ENCODE measurements around the gene JKAMP. TPM values are rescaled to one million over a fixed set of nuclear protein-coding genes. Genes with fewer than 3 reads are reported as not detected.

The JKAMP gene
- total RNA-seq, 1 donor: 104 TPM

- TF ChIP-seq CTCF (IDR thresholded peaks at IDR 0.05; ENCODE audit: insufficient read depth, low read depth, low read length): no peak
- peak overlapping the region; percentile 65 for H3K4me3 ChIP-seq (ENCODE audit: low read depth, low read length)
- DNase-seq (ENCODE audit: low read depth): peak; percentile 68
Observed at GRCh38 chr14:59464486-59465315, 19.6 kb upstream of the JKAMP start.

DNA sequence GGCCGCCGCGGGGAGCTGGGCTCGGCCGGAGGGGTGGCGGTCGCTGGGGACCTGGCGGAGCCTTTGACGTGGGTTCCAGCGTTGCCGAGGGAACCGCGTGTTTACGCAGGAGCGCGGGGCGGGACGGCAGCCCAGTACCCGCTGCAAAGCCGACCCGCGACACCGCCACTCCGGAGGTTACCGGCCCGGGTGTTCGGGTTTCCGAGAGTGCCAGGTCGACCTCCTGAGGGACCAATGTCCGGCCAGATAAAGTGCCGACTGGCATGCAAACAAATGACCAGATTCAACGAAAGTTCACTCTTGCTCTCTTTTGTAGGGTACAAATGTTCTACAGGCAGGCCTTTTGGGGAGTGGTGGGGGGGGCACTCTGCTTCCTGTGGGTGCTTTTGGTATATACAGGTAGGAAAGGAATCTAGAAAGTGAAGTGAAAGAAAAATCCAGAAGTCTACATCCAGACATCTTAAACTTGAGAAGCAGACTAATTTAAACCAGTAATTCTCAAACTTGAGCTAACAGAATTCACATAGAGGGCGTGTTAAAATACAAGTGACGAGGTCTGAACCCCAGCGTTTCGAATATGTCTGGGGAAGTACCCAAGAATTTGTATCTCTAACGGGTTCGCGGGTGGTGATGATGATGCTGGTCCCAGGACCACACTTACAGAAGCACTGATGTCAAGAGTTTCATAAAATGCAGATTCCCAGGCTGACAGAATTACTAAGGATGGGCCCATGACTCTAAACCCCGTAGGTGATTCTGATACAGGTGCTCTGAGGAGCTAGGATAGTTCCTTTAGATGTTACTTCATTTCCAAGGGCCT, 18.8 kb upstream of the JKAMP start, which contains the start of gene GPR135:
GPR135 (minus strand) TSS at position 65 of the 820 bp plus-strand sequence. CDS start 154 bp downstream, outside the sequence.
- H3K4me3 ChIP-seq (ENCODE audit: low read depth, low read length): peak within 1 kb of the TSS; percentile 65
- no peak for DNase-seq (ENCODE audit: low read depth)
- no peak for TF ChIP-seq CTCF (IDR thresholded peaks at IDR 0.05; ENCODE audit: insufficient read depth, low read depth, low read length)

DNA sequence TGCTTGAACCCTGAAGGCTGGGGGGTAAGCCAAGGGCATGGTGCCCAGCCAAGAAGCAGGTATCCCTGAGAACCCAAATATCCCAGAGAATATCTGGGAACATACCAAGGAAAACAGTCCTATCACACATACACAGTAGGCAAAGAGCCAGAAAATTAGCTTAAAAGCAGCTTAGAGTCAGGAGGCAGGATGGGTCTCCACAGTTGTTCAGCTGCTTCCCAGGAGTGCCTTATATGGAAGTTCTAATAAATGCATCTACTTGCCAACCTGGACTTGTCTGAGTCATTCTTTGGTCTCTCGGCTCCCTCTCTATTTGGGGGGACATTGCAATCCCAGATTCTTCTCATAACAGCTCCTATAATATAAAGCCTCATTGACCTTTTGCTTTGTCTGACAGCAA, 10.1 kb upstream of the JKAMP start:
- DNase-seq (ENCODE audit: low read depth): no peak
- no peak overlapping the region for H3K4me3 ChIP-seq (ENCODE audit: low read depth, low read length)
- no peak for TF ChIP-seq CTCF (IDR thresholded peaks at IDR 0.05; ENCODE audit: insufficient read depth, low read depth, low read length)

- no peak for TF ChIP-seq CTCF (IDR thresholded peaks at IDR 0.05; ENCODE audit: insufficient read depth, low read depth, low read length)
- DNase-seq (ENCODE audit: low read depth): no peak
- H3K4me3 ChIP-seq (ENCODE audit: low read depth, low read length): no peak overlapping the region
Observed at GRCh38 chr14:59475709-59476108, 8.6 kb upstream of the JKAMP start.

GRCh38 chr14:59478540-59478939, 5.8 kb upstream of the JKAMP start:
- H3K4me3 ChIP-seq (ENCODE audit: low read depth, low read length): no peak overlapping the region
- TF ChIP-seq CTCF (IDR thresholded peaks at IDR 0.05; ENCODE audit: insufficient read depth, low read depth, low read length): no peak
- no peak for DNase-seq (ENCODE audit: low read depth)

- no peak overlapping the region for H3K4me3 ChIP-seq (ENCODE audit: low read depth, low read length)
- no peak for TF ChIP-seq CTCF (IDR thresholded peaks at IDR 0.05; ENCODE audit: insufficient read depth, low read depth, low read length)
Observed at GRCh38 chr14:59480166-59480565, 4.2 kb upstream of the JKAMP start.

More at GRCh38 chr14:59480166-59480565, 4.2 kb upstream of the JKAMP start:
- no peak for DNase-seq (ENCODE audit: low read depth)

Data from fibroblast of villous mesenchyme (primary cell).